VCaP (cell line): ENCODE measurements around the gene DENND2C.

Experiments used
- H3K27ac ChIP-seq: fragments of 450-650 bp; 2 replicates; pipeline ENCODE4 v1.5.1; 2017
- CTCF ChIP-seq: fragments of 450-650 bp; conservative IDR thresholded peaks from 2 replicates; pipeline ENCODE4 v1.5.1; 2017; ENCODE audit warnings: mild to moderate bottlenecking, moderate library complexity

The DENND2C gene

GRCh38 chr1:114620419-114620818, 49.4 kb downstream of the DENND2C start:
- TF ChIP-seq CTCF: no peak; the same call in 1 of the 2 replicates
- H3K27ac ChIP-seq: no peak overlapping the region

DNA sequence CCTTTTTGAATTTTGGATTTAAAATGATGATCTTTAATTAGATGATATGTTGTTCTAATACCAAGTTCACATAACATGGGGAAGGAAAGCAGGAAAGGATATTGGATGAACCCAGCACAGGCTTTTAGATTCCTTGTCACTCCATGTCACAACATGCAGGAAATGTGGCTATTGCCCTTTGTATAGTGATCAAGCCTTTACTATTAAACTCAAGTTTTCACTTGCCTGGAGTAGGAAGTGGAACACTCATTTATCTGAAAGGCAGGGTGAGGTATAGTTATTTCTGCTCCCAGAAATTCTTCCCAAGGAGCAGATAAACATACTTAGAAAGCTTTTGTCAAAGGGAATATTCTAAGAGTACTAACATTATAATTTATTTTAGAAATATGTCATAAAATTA, 51.2 kb downstream of the DENND2C start:
- H3K27ac ChIP-seq: no peak overlapping the region
- no peak for TF ChIP-seq CTCF

DNA sequence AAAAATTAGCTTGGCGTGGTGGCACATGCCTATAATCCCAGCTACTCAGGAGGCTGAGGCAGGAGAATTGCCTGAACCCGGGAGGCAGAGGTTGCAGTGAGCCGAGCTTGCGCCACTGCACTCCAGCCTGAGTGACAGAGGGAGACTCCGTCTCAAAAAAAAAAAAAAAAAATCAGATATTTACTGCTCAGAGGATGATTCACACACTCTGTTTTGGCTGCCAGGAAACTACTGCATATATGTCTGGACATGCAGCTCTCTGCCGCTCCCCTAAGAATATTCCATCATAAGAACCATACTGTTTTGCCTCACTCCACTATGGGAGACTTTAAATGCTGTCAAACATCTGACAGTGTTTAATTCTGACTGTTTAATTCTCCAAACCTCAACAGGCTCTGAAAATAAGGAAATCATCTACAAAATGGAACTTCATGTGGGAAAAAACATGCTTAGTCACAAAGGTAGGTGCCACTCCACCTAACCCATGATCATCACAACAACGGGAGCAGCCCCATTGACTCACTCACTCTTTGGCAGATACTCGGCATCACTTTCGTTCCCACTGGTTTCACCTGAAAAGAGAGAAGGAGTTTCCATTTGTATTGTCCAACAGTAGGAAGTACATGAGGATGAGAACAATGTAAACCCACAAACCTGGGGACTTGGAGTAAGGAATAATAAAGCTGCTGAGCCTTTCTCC, 59.2 kb downstream of the DENND2C start:
- H3K27ac ChIP-seq: no peak overlapping the region
- TF ChIP-seq CTCF: no peak

DNA sequence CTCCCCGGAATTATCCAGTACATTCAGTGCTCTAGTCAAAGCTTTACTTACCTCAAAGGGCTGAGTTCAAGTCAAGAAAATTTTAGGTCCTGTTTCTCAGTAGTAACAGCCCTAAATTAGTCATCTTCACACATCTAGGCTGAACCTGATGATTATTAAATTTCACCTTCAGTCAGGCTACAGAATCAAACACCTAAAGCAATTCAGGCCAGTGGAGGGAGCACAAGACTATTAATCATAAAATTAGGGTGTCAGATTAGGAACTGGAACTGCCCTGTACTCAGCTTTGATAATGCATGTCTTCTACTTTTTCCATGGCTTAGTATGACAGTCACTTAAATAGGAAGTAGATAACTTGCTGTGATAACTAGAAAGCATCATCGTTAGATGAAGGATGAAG, 60.0 kb downstream of the DENND2C start:
- H3K27ac ChIP-seq: no peak overlapping the region
- no peak for TF ChIP-seq CTCF

DNA sequence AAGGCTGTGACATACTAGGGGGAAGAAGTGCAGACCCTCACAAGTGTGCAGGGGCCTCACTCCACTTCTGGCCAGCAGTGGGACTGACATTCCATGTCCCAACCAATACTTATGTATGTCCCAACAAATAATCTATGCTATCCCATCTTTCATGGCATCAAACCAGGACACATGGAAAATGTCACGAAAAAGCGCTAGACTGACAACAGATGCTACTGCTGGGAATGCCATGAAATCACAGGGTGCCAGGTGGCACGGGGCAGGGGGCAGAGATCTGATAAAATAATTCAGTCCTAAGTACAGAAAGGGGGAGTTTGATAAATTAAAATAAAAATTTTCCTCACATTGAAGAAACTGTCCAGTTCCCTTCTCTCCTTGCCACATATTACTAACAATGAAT, 60.8 kb downstream of the DENND2C start:
- no peak for TF ChIP-seq CTCF
- H3K27ac ChIP-seq: no peak overlapping the region

GRCh38 chr1:114607223-114607622, 62.6 kb downstream of the DENND2C start:
- H3K27ac ChIP-seq: no peak overlapping the region
- TF ChIP-seq CTCF: no peak

DNA sequence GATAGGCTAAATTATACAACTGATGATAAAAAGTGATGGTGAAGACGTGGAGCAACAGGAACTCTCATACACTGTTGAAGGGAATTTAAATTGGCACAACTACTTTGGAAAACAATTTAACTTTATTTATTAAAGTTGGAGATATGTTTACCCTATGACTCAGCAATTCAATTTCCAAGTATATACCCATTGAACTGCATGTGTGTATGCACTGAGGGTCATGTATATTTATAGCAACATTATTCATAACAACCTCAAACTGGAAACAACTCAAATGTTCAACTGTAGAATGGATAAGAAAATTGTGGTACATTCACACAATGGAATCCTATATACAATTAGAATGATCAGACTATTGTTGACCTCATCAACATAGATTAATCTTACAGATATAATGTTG, 71.9 kb downstream of the DENND2C start:
- no peak for TF ChIP-seq CTCF
- H3K27ac ChIP-seq: no peak overlapping the region
